ENCODE measurements around the gene MACROD1. TPM values are rescaled to one million over a fixed set of nuclear protein-coding genes. Genes with fewer than 3 reads are reported as not detected.
A peak's percentile ranks its signal among the peaks of the same experiment; 100 is the strongest.

MACROD1 gene
- total and polyA plus RNA-seq, 9 of the 15 experiments (the other 6 are each of a cell fraction or from before 2014, with no cell fraction given) = 1.1 to 60.0 (median 26.4) TPM

DNA sequence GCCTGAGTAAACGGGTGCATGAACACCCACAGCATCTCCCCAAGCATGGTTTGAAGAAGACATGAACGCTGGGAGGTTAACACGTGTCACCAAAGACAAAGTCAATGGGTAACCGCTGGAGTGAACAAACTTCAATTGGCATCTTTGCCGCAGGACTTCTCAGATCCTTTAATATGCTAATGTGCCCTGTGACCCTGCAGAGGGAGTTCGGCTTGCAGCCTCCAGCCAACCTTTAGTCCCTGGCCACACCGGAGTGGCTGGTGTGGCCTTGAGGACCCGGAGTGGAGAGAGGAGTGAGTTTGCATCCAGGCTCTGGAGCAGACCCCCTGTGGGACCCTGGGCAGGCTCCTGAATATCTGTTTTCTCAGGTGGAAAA is 73.2 kb downstream of the MACROD1 start:
- H3K36me3 ChIP-seq (ENCODE audit: control insufficient read depth, insufficient read depth, low read length) = no peaks in the 10 kb centered on the region
- H4K20me1 ChIP-seq (replicated peaks; ENCODE audit: control insufficient read depth, insufficient read depth, low read length) = peaks cover 26% of the 10 kb centered on the region
- CTCF ChIA-PET (ENCODE audit: low intra/inter-chr PET ratio) = no interaction called here
- no peaks in the 10 kb centered on the region for H3K9me1 ChIP-seq (ENCODE audit: control insufficient read depth, insufficient read depth, low read length)
- no peak overlapping the region for H3K4me3 ChIP-seq
- no peaks in the 10 kb centered on the region for H3K27me3 ChIP-seq (ENCODE audit: control insufficient read depth in 2 of 2, insufficient read depth in 2 of 2, low read length in 2 of 2)
- DNase-seq (ENCODE audit: extremely low read depth in 1 of 4, low spot score in 3 of 4) (no peak), FAIRE-seq (no peak), ATAC-seq (no peak)
- POLR2A ChIA-PET = no interaction called here
- peaks cover 13 to 69% of the 10 kb centered on the region in 2 experiments for H3K4me1 ChIP-seq (replicated peaks in 1 of 2; ENCODE audit: control insufficient read depth in 2 of 2, insufficient read depth in 2 of 2, low read length in 2 of 2)
- 84% methylated on average over 7 of the region's 8 CpGs for WGBS (ENCODE audit: insufficient coverage, low coverage, missing lambda C conversion rate)
- peak overlapping the region in 1 of 2 experiments; percentile 38; a peak in 1 of 4 replicates for H3K9ac ChIP-seq (ENCODE audit: insufficient read depth in 1 of 2, low read depth in 2 of 2, low read length in 2 of 2)
- in situ Hi-C loops (cut with MboI) (no loop called here), intact Hi-C loops (cut with micrococcal nuclease) (loop anchor here (5.0 to 10.0 kb wide), 2 partner anchors 55 to 88 kb away; no protein-coding TSS in a partner anchor)
- no TSS peak for BruUV-seq (replicated peaks)
- no peak overlapping the region for H2AFZ ChIP-seq (ENCODE audit: low read depth, low read length)
- no peak overlapping the region for H3K4me2 ChIP-seq (ENCODE audit: insufficient read depth, low read length)
- H3K27ac ChIP-seq (ENCODE audit: extremely low read depth, low read depth, low read length) = no peak overlapping the region
- H3K9me3 ChIP-seq (replicated peaks; ENCODE audit: control insufficient read depth, insufficient read depth, low read depth, low read length) = no peaks in the 10 kb centered on the region
- H3K79me2 ChIP-seq (ENCODE audit: control insufficient read depth, insufficient read depth, low read length) = no peaks in the 10 kb centered on the region
- TF ChIP-seq CTBP1 (IDR thresholded peaks at IDR 0.05; ENCODE audit: borderline replicate concordance) = 0 out of 2 replicates have a peak, but pooled peaks have one; percentile 2
- no peak for TF ChIP-seq CEBPB (tag; IDR thresholded peaks at IDR 0.05)
- TF ChIP-seq SAP30 (IDR thresholded peaks at IDR 0.05; ENCODE audit: borderline replicate concordance, insufficient read depth, low read depth, low read length, poor library complexity, severe bottlenecking) = peak; percentile 1
- TF ChIP-seq ILF3 (IDR thresholded peaks at IDR 0.05; ENCODE audit: borderline replicate concordance) = no peak
- peak; percentile 3; the same call in 1 of the 2 replicates for TF ChIP-seq MAX (CRISPR knock-in tag; IDR thresholded peaks at IDR 0.05)
- no peak for TF ChIP-seq ARNT (IDR thresholded peaks at IDR 0.05)
- no peak for TF ChIP-seq ETS2 (tag; IDR thresholded peaks at IDR 0.05; ENCODE audit: borderline replicate concordance, poor library complexity, severe bottlenecking)
- no peak for TF ChIP-seq SMAD3 (CRISPR knock-in tag; conservative IDR thresholded peaks at IDR 0.05)
- TF ChIP-seq JUNB (CRISPR knock-in tag; conservative IDR thresholded peaks at IDR 0.05) = no peak
- no peak for TF ChIP-seq SLC30A9 (CRISPR knock-in tag; IDR thresholded peaks at IDR 0.05)
- TF ChIP-seq, protein P1, sequence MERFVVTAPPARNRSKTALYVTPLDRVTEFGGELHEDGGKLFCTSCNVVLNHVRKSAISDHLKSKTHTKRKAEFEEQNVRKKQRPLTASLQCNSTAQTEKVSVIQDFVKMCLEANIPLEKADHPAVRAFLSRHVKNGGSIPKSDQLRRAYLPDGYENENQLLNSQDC (CRISPR knock-in tag; IDR thresholded peaks at IDR 0.05) = no peak
- peak; percentile 9; the same call in 1 of the 2 replicates for TF ChIP-seq ZBTB7A (IDR thresholded peaks at IDR 0.05; ENCODE audit: borderline replicate concordance, control insufficient read depth, low read depth, low read length)
- TF ChIP-seq RBM25 (IDR thresholded peaks at IDR 0.05; ENCODE audit: low read depth, low read length, severe bottlenecking) = peak; percentile 31
- TF ChIP-seq PHF21A (IDR thresholded peaks at IDR 0.05; ENCODE audit: borderline replicate concordance, low read depth) = no peak
- TF ChIP-seq RHOXF2B (CRISPR knock-in tag; conservative IDR thresholded peaks at IDR 0.05) = no peak
- peak; percentile 98 for TF ChIP-seq ZNF239 (CRISPR knock-in tag; IDR thresholded peaks at IDR 0.05)
- TF ChIP-seq IFI16 (CRISPR knock-in tag; IDR thresholded peaks at IDR 0.05) = no peak
- TF ChIP-seq, protein P2, sequence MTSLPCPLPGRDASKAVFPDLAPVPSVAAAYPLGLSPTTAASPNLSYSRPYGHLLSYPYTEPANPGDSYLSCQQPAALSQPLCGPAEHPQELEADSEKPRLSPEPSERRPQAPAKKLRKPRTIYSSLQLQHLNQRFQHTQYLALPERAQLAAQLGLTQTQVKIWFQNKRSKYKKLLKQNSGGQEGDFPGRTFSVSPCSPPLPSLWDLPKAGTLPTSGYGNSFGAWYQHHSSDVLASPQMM (CRISPR knock-in tag; IDR thresholded peaks at IDR 0.05) = no peak
- no peak for TF ChIP-seq SRSF3 (IDR thresholded peaks at IDR 0.05; ENCODE audit: insufficient read depth, low read length)
- no peak for TF ChIP-seq BRD9 (IDR thresholded peaks at IDR 0.05; ENCODE audit: low read depth, partially characterized antibody)
- TF ChIP-seq CLOCK (CRISPR knock-in tag; IDR thresholded peaks at IDR 0.05; ENCODE audit: borderline replicate concordance) = no peak
